Liver (tissue), 3 donors: ENCODE measurements around the gene VWA5B2.
A peak's percentile ranks its signal among the peaks of the same experiment; 100 is the strongest.

ENCODE experiments used
- TAF1 ChIP-seq: conservative IDR thresholded peaks from 2 replicates; pipeline ENCODE4 v1.6.1; 2016; ENCODE audit warnings: antibody characterized with exemption, mild to moderate bottlenecking
- TF ChIP-seq, protein P1 (sequence below): IDR thresholded peaks from 2 replicates; pipeline ENCODE4 v1.6.1; 2016; ENCODE audit warnings: antibody characterized with exemption
- TF ChIP-seq, protein P2 (sequence below): IDR thresholded peaks from 2 replicates; pipeline ENCODE4 v1.6.1; 2016; ENCODE audit warnings: antibody characterized with exemption, mild to moderate bottlenecking
- TF ChIP-seq, protein P3 (sequence below): fragments of 150-350 bp; IDR thresholded peaks from 2 replicates; pipeline ENCODE4 v1.5.1; 2017; ENCODE audit warnings: improper control_type of control experiment, low read depth, low read length; ENCODE audit not compliant: missing input control
- donor health status: healthy.
- donor health status: healthy.

DNA sequence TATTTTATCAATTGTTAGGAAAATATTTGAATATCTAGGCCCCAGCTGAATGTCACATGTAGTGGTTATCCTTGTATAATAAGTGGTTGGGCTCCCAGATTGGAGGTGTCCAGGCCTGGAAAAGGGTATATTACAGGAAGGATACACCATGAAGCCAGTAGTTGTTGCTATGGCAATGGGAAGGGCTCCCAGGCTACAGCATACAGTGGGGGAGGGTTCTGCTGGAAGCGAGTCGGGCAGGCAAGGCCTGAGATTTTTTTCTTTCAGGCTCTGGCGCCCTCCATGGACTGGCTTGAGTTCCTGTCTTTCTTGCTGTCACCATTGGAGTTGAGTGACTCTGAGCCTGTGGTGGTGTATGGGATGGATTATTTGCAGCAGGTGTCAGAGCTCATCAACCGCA is 55.3 kb downstream of the VWA5B2 start:
- no peak for TF ChIP-seq TAF1
- TF ChIP-seq, protein P1, sequence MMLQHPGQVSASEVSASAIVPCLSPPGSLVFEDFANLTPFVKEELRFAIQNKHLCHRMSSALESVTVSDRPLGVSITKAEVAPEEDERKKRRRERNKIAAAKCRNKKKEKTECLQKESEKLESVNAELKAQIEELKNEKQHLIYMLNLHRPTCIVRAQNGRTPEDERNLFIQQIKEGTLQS = no peak
- TF ChIP-seq, protein P2, sequence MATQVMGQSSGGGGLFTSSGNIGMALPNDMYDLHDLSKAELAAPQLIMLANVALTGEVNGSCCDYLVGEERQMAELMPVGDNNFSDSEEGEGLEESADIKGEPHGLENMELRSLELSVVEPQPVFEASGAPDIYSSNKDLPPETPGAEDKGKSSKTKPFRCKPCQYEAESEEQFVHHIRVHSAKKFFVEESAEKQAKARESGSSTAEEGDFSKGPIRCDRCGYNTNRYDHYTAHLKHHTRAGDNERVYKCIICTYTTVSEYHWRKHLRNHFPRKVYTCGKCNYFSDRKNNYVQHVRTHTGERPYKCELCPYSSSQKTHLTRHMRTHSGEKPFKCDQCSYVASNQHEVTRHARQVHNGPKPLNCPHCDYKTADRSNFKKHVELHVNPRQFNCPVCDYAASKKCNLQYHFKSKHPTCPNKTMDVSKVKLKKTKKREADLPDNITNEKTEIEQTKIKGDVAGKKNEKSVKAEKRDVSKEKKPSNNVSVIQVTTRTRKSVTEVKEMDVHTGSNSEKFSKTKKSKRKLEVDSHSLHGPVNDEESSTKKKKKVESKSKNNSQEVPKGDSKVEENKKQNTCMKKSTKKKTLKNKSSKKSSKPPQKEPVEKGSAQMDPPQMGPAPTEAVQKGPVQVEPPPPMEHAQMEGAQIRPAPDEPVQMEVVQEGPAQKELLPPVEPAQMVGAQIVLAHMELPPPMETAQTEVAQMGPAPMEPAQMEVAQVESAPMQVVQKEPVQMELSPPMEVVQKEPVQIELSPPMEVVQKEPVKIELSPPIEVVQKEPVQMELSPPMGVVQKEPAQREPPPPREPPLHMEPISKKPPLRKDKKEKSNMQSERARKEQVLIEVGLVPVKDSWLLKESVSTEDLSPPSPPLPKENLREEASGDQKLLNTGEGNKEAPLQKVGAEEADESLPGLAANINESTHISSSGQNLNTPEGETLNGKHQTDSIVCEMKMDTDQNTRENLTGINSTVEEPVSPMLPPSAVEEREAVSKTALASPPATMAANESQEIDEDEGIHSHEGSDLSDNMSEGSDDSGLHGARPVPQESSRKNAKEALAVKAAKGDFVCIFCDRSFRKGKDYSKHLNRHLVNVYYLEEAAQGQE = no peak
- TF ChIP-seq, protein P3, sequence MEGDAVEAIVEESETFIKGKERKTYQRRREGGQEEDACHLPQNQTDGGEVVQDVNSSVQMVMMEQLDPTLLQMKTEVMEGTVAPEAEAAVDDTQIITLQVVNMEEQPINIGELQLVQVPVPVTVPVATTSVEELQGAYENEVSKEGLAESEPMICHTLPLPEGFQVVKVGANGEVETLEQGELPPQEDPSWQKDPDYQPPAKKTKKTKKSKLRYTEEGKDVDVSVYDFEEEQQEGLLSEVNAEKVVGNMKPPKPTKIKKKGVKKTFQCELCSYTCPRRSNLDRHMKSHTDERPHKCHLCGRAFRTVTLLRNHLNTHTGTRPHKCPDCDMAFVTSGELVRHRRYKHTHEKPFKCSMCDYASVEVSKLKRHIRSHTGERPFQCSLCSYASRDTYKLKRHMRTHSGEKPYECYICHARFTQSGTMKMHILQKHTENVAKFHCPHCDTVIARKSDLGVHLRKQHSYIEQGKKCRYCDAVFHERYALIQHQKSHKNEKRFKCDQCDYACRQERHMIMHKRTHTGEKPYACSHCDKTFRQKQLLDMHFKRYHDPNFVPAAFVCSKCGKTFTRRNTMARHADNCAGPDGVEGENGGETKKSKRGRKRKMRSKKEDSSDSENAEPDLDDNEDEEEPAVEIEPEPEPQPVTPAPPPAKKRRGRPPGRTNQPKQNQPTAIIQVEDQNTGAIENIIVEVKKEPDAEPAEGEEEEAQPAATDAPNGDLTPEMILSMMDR = peak; percentile 42
